Kidney epithelial cell (primary cell): ENCODE data around the gene NPC2. TPM values are rescaled to one million over a fixed set of nuclear protein-coding genes. Genes with fewer than 3 reads are reported as not detected.

ENCODE experiments used
- DNase-seq: peaks from one replicate; pipeline ENCODE4 v3.0.0-alpha.2; 2010; ENCODE audit warnings: low read depth
- H3K27me3 ChIP-seq: 2 replicates; pipeline ENCODE4 v1.6.0; 2011; ENCODE audit warnings: low read length; ENCODE audit not compliant: control insufficient read depth, insufficient read depth
- H3K36me3 ChIP-seq: 2 replicates; pipeline ENCODE4 v1.5.1; 2011; ENCODE audit warnings: low read length; ENCODE audit not compliant: control insufficient read depth, insufficient read depth
- H3K4me3 ChIP-seq: 2 replicates; pipeline ENCODE4 v1.5.1; 2011; ENCODE audit warnings: low read depth, mild to moderate bottlenecking, control low read depth, low read length
- CTCF ChIP-seq: IDR thresholded peaks from 2 replicates; pipeline ENCODE4 v1.5.1; 2011; ENCODE audit warnings: mild to moderate bottlenecking, moderate library complexity, low read length, control low read depth, inconsistent platforms; ENCODE audit not compliant: insufficient read depth, poor library complexity, severe bottlenecking
- total RNA-seq: library from RNA; depleted of rRNA; stranded (reverse); fragments of >200 nt; gene quantifications from 2 replicates; pipeline ENCODE4 v1.2.3, GENCODE V29; 2015

NPC2 gene
- total RNA-seq, 1 donor from 2014 or later, result 415 TPM

GRCh38 chr14:74429991-74430390 is 63.1 kb downstream of the NPC2 start:
- DNase-seq, result no peak
- no peaks in the 10 kb centered on the region for H3K36me3 ChIP-seq
- no peak overlapping the region for H3K4me3 ChIP-seq
- TF ChIP-seq CTCF, result no peak
- peaks cover 38% of the 10 kb centered on the region for H3K27me3 ChIP-seq

Other genes with a start within 250 kb of the NPC2 start
- gene ABCD4, start 190.4 kb downstream of the NPC2 start, total RNA-seq, result 61.1 and 63.7 TPM in 2 replicates
- gene VRTN, start 144.8 kb downstream of the NPC2 start, total RNA-seq, result not detected in 2 replicates
- gene SYNDIG1L, start 67.1 kb downstream of the NPC2 start, total RNA-seq, result not detected in 2 replicates
- gene ISCA2, start 460 bp upstream of the NPC2 start, total RNA-seq, result 12.1 and 16.7 TPM in 2 replicates
- 69.5 and 81.5 TPM in 2 replicates for gene LTBP2, start 118.9 kb upstream of the NPC2 start, total RNA-seq
- gene AREL1, start 219.8 kb upstream of the NPC2 start, total RNA-seq, result 40.2 and 43.9 TPM in 2 replicates
- gene FCF1, start 219.8 kb upstream of the NPC2 start, total RNA-seq, result 44.4 and 45.4 TPM in 2 replicates